SK-N-SH (cell line): Measurements from ENCODE around the gene AADAT. TPM values are rescaled to one million over a fixed set of nuclear protein-coding genes. Genes with fewer than 3 reads are reported as not detected.
"Not testable (repeated sequence)": the region's sequence is repeated elsewhere in the genome, so short reads cannot be mapped to it uniquely, and the experiment has no call there.

ENCODE experiments used
- CTCF ChIA-PET: fragments of 300-600, 350-600 bp; formaldehyde crosslinking; extraction: SDS; loops from one replicate; lab custom pipeline; 2021; lab: Yijun Ruan, JAX
- POLR2A ChIA-PET: fragments of 350-600 bp; sonication (Branson Sonifier 250); formaldehyde crosslinking; extraction: SDS; loops from one replicate; lab custom pipeline; 2020; ENCODE audit warnings: antibody characterized with exemption, inconsistent platforms; lab: Yijun Ruan, JAX
- DNase-seq: peaks from one replicate; pipeline ENCODE4 v3.0.0; 2012
- H2AFZ ChIP-seq: fragments of 200-600 bp; sonication (generic); 2 replicates; pipeline ENCODE4 v1.8.1; 2016; ENCODE audit warnings: antibody characterized with exemption, mild to moderate bottlenecking, low read depth
- H3F3A ChIP-seq: fragments of 200-600 bp; sonication (generic); replicated peaks from 2 replicates; pipeline ENCODE3; 2016; ENCODE audit warnings: antibody characterized with exemption, mild to moderate bottlenecking; ENCODE audit not compliant: insufficient read depth
- H3K27ac ChIP-seq, 2 experiments: fragments of 200-500 bp in 1 of 2; fragments of 200-600 bp in 1 of 2; sonication (Bioruptor generic) in 1 of 2; sonication (generic), shearing (Covaris generic) in 1 of 2; 2 replicates each; pipeline versions ENCODE4 v1.5.1 to v1.6.1; 2014 to 2016; ENCODE audit warnings: low read depth in 2 of 2, inconsistent platforms in 1 of 2, low read length in 1 of 2, mild to moderate bottlenecking in 1 of 2, mixed read lengths in 1 of 2
- H3K27me3 ChIP-seq: fragments of 200-600 bp; sonication (generic), shearing (Covaris generic); 2 replicates; pipeline ENCODE4 v1.6.1; 2016; ENCODE audit warnings: mixed run types; ENCODE audit not compliant: insufficient read depth
- H3K36me3 ChIP-seq, 2 experiments: fragments of 200-500 bp in 1 of 2; fragments of 200-600 bp in 1 of 2; sonication (Bioruptor generic) in 1 of 2; sonication (generic) in 1 of 2; replicated peaks in 1 of 2; 2 replicates each; pipeline versions ENCODE3 to v1.5.1; 2014 to 2016; ENCODE audit warnings: low read length in 1 of 2, mild to moderate bottlenecking in 1 of 2; ENCODE audit not compliant: insufficient read depth in 2 of 2, control insufficient read depth in 1 of 2
- H3K4me1 ChIP-seq, 2 experiments: fragments of 200-500 bp in 1 of 2; fragments of 200-600 bp in 1 of 2; sonication (Bioruptor generic) in 1 of 2; sonication (generic), shearing (Covaris generic) in 1 of 2; 2 replicates each; pipeline versions ENCODE4 v1.5.1 to v1.6.1; 2014 to 2016; ENCODE audit warnings: low read depth in 1 of 2, low read length in 1 of 2, mixed run types in 1 of 2; ENCODE audit not compliant: insufficient read depth in 2 of 2, control insufficient read depth in 1 of 2
- H3K4me2 ChIP-seq: fragments of 200-600 bp; sonication (generic), shearing (Covaris generic); 2 replicates; pipeline ENCODE4 v1.6.1; 2017; ENCODE audit warnings: mixed run types
- H3K4me3 ChIP-seq, 2 experiments: fragments of 200-500 bp in 1 of 2; fragments of 200-600 bp in 1 of 2; sonication (Bioruptor generic) in 1 of 2; sonication (generic), shearing (Covaris generic) in 1 of 2; 2 replicates each; pipeline versions ENCODE4 v1.5.1 to v1.8.1; 2014 to 2016; ENCODE audit warnings: low read depth in 2 of 2, inconsistent platforms in 1 of 2, low read length in 1 of 2, mild to moderate bottlenecking in 1 of 2, mixed read lengths in 1 of 2, moderate library complexity in 1 of 2
- H3K79me2 ChIP-seq: fragments of 200-600 bp; sonication (generic); 2 replicates; pipeline ENCODE4 v1.8.1; 2017; ENCODE audit warnings: mild to moderate bottlenecking; ENCODE audit not compliant: insufficient read depth
- H3K9ac ChIP-seq: fragments of 200-600 bp; sonication (generic); 2 replicates; pipeline ENCODE4 v1.6.1; 2017; ENCODE audit warnings: mixed run types
- H3K9me2 ChIP-seq: fragments of 200-600 bp; sonication (generic); 2 replicates; pipeline ENCODE4 v1.6.1; 2017; ENCODE audit warnings: mixed run types
- H3K9me3 ChIP-seq: fragments of 200-600 bp; sonication (generic); 2 replicates; pipeline ENCODE4 v1.6.1; 2017; ENCODE audit warnings: mixed run types, mild to moderate bottlenecking, moderate library complexity
- H4K20me1 ChIP-seq: fragments of 200-600 bp; sonication (generic); 2 replicates; pipeline ENCODE4 v1.6.1; 2017; ENCODE audit warnings: mild to moderate bottlenecking, mixed run types; ENCODE audit not compliant: insufficient read depth
- FOSL2 ChIP-seq: IDR thresholded peaks from 2 replicates; pipeline ENCODE4 v1.4.0; 2012; ENCODE audit warnings: low read depth, mild to moderate bottlenecking, moderate library complexity, borderline replicate concordance
- FOXJ3 ChIP-seq: sonication (generic); formaldehyde crosslinking; IDR thresholded peaks from 2 replicates; pipeline ENCODE4 v1.5.1; 2020; ENCODE audit warnings: mild to moderate bottlenecking, missing genetic modification reagents
- GABPA ChIP-seq: IDR thresholded peaks from 2 replicates; pipeline ENCODE4 v1.4.0; 2012; ENCODE audit warnings: low read depth, mild to moderate bottlenecking
- JUND ChIP-seq: IDR thresholded peaks from 2 replicates; pipeline ENCODE4 v1.4.0; 2012
- MXI1 ChIP-seq: IDR thresholded peaks from 2 replicates; pipeline ENCODE4 v1.6.1; 2012; ENCODE audit warnings: mild to moderate bottlenecking, low read depth, low read length, improper control_type of control experiment
- RAD21 ChIP-seq: IDR thresholded peaks from 2 replicates; pipeline ENCODE4 v1.6.1; 2012; ENCODE audit warnings: mild to moderate bottlenecking, low read length
- RCOR1 ChIP-seq: fragments of 150-350 bp; IDR thresholded peaks from 2 replicates; pipeline ENCODE4 v1.6.1; 2017; ENCODE audit warnings: antibody characterized with exemption, low read length
- SMC3 ChIP-seq: IDR thresholded peaks from 2 replicates; pipeline ENCODE4 v1.6.1; 2012; ENCODE audit warnings: low read depth, low read length, improper control_type of control experiment
- TAF1 ChIP-seq: IDR thresholded peaks from 2 replicates; pipeline ENCODE4 v1.6.1; 2012; ENCODE audit warnings: low read depth, mild to moderate bottlenecking, low read length, moderate library complexity, borderline replicate concordance
- WGBS: methylation state at CpG from one replicate; pipeline ENCODE4 v1.1.6; 2017; ENCODE audit warnings: low lambda C conversion rate; 5-methylcytosine and 5-hydroxymethylcytosine counted together
- polyA plus RNA-seq, 3 experiments: library from polyadenylated mRNA; depleted of rRNA; stranded (reverse); fragments of >200 nt; gene quantifications; 2 replicates each; pipeline ENCODE4 v1.2.3, GENCODE V29; 2012
- TF ChIP-seq, protein P1 (sequence below): fragments of 200-600 bp; sonication (generic); IDR thresholded peaks from 2 replicates; pipeline ENCODE4 v1.6.1; 2017; ENCODE audit warnings: antibody characterized with exemption, mild to moderate bottlenecking, moderate library complexity
- TF ChIP-seq, protein P2 (sequence below): IDR thresholded peaks from 2 replicates; pipeline ENCODE4 v1.6.1; 2012; ENCODE audit warnings: mild to moderate bottlenecking, low read depth, low read length, moderate library complexity
- TF ChIP-seq, protein P3 (sequence below): fragments of 150-350 bp; IDR thresholded peaks from 2 replicates; pipeline ENCODE4 v1.6.1; 2016; ENCODE audit warnings: mild to moderate bottlenecking, low read depth, low read length

Gene AADAT
- polyA plus RNA-seq, 1 of the 3 experiments (the other 2 are of a cell fraction), result 12.5 TPM

DNA sequence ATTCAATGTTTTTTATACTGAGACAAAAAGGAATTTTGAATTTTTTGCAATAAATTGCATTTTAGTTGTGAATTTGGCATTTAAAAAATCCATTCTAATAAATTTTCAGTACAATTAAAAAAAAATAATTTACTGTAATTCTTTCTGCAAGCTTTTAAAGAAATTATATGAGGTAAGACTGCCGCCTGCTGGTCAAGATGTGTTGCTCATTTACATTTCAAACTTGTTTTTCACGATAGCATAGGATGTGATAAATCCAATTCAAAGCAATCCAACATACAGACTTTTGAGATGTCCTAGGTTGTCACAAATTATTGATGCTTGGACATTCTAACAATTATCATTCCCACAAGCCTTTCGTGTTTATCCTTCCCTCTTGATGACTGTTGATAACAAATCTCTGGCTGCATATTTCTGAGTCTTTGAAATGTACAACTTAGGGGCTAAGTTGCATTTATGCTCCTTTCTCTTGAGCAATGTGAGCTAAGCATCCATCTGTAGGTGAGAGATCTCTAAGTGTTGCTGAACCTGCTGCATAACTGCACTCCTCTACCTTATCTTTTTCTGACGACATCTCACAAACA lies 41.9 kb downstream of the AADAT start:
- Histone ChIP-seq H3K9me3 (no peaks in the 10 kb centered on the region), H3K27ac (no peak overlapping the region), H3K79me2 (no peaks in the 10 kb centered on the region), H3K36me3 (no peaks in the 10 kb centered on the region), H3K27me3 (no peaks in the 10 kb centered on the region), H3K4me3 (no peak overlapping the region), H4K20me1 (no peaks in the 10 kb centered on the region), H3K4me1 (no peaks in the 10 kb centered on the region), H3F3A (no peaks in the 10 kb centered on the region), H2AFZ (no peak overlapping the region; the same call in 1 of the 2 replicates), H3K9ac (no peak overlapping the region), H3K9me2 (no peaks in the 10 kb centered on the region), H3K4me2 (no peak overlapping the region)
- ChIA-PET CTCF (interaction anchor here (0.6 to 2.3 kb wide), 33 partner anchors 9 to 482 kb away, joined by 3 to 33 read pairs (median 4); partner anchors contain the start of gene NEK1), POLR2A (no interaction called here)
- whole genome bisulfite sequencing, result 23% methylated on average over 4 of the region's 4 CpGs
- TF ChIP-seq FOSL2 (no peak), RAD21 (peak; percentile 86), TAF1 (no peak), SMC3 (peak; percentile 54), JUND (no peak), FOXJ3 (CRISPR knock-in tag) (no peak), RCOR1 (no peak)
- TF ChIP-seq, protein P1, sequence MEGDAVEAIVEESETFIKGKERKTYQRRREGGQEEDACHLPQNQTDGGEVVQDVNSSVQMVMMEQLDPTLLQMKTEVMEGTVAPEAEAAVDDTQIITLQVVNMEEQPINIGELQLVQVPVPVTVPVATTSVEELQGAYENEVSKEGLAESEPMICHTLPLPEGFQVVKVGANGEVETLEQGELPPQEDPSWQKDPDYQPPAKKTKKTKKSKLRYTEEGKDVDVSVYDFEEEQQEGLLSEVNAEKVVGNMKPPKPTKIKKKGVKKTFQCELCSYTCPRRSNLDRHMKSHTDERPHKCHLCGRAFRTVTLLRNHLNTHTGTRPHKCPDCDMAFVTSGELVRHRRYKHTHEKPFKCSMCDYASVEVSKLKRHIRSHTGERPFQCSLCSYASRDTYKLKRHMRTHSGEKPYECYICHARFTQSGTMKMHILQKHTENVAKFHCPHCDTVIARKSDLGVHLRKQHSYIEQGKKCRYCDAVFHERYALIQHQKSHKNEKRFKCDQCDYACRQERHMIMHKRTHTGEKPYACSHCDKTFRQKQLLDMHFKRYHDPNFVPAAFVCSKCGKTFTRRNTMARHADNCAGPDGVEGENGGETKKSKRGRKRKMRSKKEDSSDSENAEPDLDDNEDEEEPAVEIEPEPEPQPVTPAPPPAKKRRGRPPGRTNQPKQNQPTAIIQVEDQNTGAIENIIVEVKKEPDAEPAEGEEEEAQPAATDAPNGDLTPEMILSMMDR, result peak; percentile 89
- peak; percentile 51 for DNase-seq

DNA sequence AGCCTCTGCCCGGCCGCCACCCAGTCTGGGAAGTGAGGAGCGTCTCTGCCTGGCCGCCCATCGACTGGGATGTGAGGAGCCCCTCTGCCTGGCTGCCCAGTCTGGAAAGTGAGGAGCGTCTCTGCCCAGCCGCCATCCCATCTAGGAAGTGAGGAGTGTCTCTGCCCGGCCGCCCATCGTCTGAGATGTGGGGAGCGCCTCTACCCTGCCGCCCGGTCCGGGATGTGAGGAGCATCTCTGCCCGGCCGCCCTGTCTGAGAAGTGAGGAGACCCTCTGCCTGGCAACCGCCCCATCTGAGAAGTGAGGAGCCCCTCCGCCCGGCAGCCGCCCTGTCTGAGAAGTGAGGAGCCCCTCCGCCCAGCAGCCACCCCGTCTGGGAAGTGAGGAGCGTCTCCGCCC lies 43.6 kb downstream of the AADAT start:
- H3K9me3 ChIP-seq, H3K36me3 ChIP-seq, H4K20me1 ChIP-seq, H3K9me2 ChIP-seq, H3K4me1 ChIP-seq, DNase-seq, POLR2A ChIA-PET, H3F3A ChIP-seq, H3K27me3 ChIP-seq, H3K79me2 ChIP-seq, H2AFZ ChIP-seq, H3K4me3 ChIP-seq, H3K9ac ChIP-seq, H3K4me2 ChIP-seq, H3K27ac ChIP-seq: not testable (repeated sequence)
- WGBS, result 99% methylated on average over 14 of the region's 24 CpGs
- CTCF ChIA-PET, result interaction anchor here (2.5 kb wide), 1 partner anchor 236 kb away, joined by 12 read pairs; no protein-coding TSS in a partner anchor

DNA sequence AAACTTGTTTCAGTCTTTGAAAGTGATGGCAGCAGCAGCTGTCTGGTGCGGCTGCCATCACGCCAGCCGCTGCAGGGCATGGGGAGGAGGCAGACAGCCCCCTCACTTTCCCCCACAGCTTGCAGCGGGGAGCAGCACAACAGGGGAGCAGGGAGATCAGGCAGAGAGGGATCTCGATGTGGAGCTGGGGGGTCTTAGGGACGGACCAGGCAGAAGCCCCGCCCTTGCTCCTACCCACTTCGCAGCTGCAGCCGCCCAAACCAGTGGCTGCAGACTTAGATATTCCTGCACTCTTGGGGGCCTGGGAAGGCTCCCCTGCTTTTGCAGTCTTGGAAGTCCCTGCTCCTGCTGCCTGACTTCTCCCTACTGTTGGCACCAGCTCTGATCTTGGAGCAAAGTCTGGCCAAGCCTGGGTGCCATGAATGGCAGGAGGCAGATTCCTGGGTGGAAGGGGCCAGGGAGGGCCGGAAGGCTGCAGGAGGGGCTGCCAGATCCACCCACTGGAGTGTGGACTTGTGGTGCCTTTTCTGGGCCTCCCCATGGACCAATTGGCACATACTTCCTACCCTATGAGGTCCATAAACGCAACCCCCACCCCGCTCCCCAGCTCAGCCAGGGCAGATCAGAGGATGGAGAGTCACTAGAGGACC lies 49.6 kb downstream of the AADAT start:
- Histone ChIP-seq H3K9ac (no peak overlapping the region), H3K4me3 (no peak overlapping the region), H2AFZ (no peak overlapping the region), H3K4me2 (no peak overlapping the region), H4K20me1 (no peaks in the 10 kb centered on the region), H3K36me3 (no peaks in the 10 kb centered on the region), H3K79me2 (no peaks in the 10 kb centered on the region; the same call in 1 of the 2 replicates), H3K9me3 (no peaks in the 10 kb centered on the region), H3K27me3 (no peaks in the 10 kb centered on the region), H3K27ac (no peak overlapping the region), H3K9me2 (no peaks in the 10 kb centered on the region), H3K4me1 (no peaks in the 10 kb centered on the region), H3F3A (no peaks in the 10 kb centered on the region)
- CTCF ChIA-PET, result interaction anchor here (0.6 to 2.1 kb wide), 3 partner anchors 8 to 427 kb away, joined by 3 to 8 read pairs (median 7); partner anchors contain the start of gene NEK1
- 90% methylated on average over 2 of the region's 12 CpGs for WGBS
- POLR2A ChIA-PET, result no interaction called here
- DNase-seq, result no peak
- no peak for TF ChIP-seq RCOR1
- TF ChIP-seq, protein P2, sequence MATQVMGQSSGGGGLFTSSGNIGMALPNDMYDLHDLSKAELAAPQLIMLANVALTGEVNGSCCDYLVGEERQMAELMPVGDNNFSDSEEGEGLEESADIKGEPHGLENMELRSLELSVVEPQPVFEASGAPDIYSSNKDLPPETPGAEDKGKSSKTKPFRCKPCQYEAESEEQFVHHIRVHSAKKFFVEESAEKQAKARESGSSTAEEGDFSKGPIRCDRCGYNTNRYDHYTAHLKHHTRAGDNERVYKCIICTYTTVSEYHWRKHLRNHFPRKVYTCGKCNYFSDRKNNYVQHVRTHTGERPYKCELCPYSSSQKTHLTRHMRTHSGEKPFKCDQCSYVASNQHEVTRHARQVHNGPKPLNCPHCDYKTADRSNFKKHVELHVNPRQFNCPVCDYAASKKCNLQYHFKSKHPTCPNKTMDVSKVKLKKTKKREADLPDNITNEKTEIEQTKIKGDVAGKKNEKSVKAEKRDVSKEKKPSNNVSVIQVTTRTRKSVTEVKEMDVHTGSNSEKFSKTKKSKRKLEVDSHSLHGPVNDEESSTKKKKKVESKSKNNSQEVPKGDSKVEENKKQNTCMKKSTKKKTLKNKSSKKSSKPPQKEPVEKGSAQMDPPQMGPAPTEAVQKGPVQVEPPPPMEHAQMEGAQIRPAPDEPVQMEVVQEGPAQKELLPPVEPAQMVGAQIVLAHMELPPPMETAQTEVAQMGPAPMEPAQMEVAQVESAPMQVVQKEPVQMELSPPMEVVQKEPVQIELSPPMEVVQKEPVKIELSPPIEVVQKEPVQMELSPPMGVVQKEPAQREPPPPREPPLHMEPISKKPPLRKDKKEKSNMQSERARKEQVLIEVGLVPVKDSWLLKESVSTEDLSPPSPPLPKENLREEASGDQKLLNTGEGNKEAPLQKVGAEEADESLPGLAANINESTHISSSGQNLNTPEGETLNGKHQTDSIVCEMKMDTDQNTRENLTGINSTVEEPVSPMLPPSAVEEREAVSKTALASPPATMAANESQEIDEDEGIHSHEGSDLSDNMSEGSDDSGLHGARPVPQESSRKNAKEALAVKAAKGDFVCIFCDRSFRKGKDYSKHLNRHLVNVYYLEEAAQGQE, result no peak
- TF ChIP-seq MXI1, result no peak
- TF ChIP-seq GABPA, result no peak
- TF ChIP-seq, protein P3, sequence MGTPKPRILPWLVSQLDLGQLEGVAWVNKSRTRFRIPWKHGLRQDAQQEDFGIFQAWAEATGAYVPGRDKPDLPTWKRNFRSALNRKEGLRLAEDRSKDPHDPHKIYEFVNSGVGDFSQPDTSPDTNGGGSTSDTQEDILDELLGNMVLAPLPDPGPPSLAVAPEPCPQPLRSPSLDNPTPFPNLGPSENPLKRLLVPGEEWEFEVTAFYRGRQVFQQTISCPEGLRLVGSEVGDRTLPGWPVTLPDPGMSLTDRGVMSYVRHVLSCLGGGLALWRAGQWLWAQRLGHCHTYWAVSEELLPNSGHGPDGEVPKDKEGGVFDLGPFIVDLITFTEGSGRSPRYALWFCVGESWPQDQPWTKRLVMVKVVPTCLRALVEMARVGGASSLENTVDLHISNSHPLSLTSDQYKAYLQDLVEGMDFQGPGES, result no peak
- no peak for TF ChIP-seq FOSL2
